Stimulated activated CD8-positive, alpha-beta memory T cell treated with anti-CD3 and anti-CD28 coated beads, Interleukin-7, amount 100 ng/mL, for 4 hours (primary cell): ENCODE data around the gene ATF1.
"Not testable (repeated sequence)": the region's sequence is repeated elsewhere in the genome, so short reads cannot be mapped to it uniquely, and the experiment has no call there.

ENCODE experiments used
- DNase-seq, 2 donors: peaks; one replicate each; pipeline ENCODE4 v3.0.0-alpha.2; 2020; ENCODE audit warnings: low read depth in 2 of 2

ATF1 gene

DNA sequence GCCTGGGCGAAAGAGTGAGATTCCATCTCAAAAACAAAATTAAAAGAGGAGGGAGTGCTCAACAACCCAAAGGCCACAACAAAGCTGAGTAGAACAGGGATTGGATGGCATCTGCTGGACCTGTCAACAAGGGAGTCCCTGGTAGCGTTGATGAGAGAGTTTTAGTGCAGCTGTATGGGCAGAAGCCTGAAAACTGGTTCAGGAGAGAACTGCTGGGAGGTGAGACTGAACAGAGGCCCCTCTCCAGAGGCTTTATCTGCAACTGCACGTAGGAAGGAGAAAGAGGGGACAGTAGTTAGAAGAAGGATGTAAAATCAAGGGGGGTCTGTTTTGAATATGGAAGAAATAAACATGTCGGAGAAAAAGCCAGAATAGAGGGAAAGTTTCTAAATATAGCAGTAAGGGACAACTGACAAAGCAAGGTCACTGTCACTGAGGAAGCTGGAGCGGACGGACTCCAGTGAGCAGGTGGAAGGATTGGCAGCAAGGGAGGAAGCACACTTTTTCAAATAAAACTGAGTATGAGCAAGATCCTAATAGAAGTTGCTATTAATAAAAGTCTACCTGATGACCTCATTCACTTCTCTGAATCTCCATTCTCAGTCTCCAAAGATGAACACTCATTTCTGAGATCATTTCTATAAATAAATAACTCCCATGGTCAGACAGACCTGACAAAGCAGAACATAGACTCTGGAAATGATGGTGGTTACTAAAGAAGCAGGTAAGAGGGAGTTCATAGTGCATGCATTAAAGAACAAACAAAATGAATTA, 11.8 kb upstream of the ATF1 start:
- no peak for DNase-seq

DNA sequence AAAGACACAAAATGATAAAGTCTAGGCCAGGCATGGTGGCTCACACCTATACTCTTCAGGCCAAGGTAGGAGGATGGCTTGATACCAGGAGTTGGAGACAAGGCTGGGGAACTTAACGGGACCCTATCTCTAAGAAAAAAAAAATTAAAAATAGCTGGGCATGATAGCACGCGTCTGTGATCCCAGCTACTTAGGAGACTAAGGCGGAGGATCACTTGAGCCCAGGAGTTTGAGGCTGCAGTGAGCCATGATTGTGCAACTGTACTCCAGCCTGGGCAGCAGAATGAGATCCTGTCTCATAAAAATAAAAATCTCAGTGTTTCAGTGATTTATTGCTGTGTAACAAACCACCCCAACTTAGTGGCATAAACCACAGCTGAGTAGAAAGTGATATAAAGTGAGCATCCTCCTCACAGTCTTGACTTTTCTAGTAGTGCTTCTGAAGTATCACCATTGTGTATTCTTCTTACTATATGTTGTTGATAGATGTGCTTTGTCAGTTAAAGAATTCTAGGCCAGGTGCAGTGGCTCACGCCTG, 10.6 kb upstream of the ATF1 start:
- DNase-seq, result no peak

DNA sequence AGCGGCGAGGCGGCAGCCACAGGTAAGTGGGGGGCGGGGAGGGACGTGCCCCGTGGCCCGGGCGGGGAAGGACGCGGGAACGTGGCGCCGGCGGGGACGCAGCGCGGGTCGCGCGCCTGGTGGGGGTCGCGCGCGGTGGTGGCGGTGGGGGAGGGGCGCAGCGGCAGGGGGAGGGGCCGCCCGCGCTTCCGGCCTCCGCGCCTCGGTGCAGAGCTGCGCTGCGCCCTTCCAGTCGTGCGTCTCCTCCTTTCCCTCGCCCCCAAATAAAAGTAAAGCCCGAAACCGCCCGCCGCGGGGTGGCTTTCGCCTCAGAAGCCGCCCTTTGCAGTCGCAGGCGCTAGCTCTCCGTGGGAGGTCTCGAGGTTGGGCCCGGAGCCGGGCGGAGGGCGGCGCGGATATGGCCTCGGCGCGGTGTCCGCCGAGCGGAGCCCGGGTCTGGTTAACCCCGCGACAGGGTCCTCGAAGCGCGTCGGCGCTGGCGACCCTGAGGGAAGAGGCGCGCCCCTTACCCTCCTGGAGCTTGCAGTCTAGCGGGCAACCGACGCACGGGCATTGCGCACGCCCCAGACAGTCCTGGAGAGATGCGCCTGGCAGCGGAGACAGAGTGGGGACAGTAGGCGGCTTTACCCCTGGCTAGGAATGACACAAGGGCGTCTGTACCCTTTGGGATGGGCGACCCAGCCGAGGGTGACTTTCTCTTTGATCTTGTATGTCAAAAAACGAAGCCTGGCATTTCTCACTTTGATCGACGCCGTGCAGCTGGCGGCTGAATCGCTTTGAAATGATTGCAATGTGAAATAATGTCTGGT, 589 bp downstream of the ATF1 start:
- DNase-seq, result peak; percentile 12 to 75

DNA sequence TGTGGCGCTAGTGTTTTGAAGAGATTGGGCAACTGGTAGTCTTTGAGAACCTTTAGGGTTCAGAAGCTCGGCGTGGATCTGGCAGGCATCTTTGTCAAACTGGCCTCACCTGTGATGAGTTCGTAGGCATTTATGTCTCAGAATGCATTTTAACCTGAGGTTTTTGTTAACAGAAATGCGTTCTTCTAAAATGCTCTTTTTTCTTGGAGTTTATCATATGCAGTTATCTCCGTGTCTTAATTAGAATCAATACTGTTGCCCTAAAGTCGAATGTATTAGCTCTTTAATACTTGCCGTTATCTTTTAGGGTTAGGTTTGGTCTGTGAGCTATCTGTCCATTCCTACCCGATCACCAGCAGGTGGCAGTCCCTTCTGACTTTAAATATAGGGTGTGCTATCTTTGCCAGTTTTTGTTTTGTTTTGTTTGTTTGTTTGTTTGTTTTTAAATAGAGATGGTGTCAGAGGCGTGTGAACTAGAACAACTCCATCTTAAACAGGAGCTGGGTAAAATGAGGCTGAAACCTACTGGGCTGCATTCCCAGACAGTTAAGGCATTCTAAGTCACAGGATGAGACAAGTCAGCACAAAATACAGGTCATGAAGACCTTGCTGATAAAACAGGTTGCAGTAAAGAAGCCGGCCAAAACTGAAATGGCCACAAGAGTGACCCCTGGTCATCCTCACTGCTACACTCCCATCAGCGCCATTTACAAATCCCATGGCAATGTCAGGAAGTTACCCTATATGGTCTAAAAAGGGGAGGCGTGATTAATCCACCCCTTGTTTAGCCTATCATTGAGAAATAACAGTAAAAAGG, 1.4 kb downstream of the ATF1 start:
- peak in 1 of 2 donors; percentile 11 for DNase-seq

DNA sequence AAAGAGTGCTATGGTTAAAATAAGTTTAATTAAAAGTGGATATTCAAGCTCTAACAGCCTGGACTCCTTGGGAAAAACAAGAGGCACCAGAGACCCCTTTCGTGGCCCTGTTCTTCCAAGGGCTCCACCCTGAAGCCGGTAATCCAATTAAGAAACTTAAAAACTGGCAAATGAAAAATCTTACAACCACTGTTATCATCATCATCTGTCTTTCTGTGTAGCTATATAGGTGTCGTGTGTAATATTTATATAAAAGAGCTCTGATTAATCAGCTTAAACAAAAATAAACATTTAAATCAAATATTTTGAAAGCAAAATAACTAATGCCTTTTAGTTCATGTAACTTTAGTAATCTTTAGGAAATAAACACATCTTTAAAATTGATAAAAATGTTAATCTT, 4.5 kb downstream of the ATF1 start:
- DNase-seq, result no peak

DNA sequence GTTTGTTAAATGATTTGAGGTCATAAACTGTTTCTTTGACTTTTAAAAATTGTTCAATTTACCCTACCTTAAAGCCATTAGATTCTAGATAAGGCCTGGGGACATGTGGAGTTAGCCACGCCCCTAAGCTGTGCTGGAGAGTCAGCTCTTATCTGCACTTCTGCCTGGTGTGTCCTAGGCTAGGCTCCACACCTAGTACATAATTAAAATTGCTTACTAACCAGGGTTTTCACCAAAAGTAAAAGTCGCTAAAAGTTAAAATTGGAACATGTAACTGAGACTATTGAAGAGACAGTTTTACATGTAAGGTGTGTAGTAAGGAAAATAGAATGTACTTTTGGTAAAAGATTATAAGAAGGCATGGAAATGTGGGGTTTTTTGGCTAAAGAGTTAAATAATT, 4.9 kb downstream of the ATF1 start:
- not testable (repeated sequence) for DNase-seq

DNA sequence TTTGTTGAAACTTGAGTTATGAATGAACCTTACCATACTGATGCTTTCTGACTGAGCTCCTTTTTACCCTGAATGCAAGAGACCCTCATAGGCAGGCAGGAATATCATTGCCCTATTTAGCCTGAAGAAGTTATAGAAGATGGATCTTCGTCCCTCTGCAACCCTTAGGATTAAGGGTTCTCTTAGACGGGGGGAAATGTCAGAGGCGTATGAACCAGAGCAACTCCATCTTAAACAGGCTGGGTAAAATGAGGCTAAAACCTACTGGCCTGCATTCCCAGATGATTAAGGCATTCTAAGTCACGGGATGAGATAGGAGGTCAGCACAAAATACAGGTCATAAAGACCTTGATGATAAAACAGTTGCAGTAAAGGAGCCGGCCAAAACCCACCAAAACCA, 7.5 kb downstream of the ATF1 start:
- no peak for DNase-seq

DNA sequence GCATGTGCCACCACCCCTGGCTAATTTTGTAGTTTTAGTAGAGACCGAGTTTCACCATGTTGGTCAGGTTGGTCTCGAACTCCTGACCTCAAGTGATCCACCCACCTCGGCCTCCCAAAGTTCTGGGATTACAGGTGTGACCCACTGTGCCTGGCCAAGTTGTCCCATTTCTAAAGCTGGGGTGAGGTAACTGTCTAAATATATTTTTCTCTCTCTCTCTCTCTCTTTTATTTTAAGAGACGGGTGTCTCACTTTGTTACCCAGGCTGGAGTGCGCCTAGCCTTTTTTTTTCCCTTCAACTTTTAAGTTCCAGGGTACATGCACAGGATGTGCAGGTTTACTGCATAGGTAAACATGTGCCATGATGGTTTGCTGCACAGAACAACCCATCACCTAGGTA, 8.6 kb downstream of the ATF1 start:
- no peak for DNase-seq

DNA sequence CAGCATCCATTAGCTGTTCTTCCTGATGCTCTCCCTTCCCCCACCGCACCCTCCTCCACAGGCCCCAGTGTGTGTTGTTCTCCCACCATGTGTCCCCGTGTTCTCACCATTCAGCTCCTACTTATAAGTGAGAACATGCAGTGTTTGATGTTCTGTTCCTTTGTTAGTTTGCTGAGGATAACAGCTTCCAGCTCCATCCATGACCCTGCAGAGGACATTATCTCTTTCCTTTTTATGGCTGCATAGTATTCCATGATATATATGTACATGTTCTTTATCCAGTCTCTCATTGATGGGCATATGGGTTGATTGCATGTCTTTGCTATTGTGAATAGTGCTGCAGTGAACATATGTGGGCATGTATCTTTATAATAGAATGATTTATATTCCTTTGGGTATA, 9.0 kb downstream of the ATF1 start:
- no peak for DNase-seq

DNA sequence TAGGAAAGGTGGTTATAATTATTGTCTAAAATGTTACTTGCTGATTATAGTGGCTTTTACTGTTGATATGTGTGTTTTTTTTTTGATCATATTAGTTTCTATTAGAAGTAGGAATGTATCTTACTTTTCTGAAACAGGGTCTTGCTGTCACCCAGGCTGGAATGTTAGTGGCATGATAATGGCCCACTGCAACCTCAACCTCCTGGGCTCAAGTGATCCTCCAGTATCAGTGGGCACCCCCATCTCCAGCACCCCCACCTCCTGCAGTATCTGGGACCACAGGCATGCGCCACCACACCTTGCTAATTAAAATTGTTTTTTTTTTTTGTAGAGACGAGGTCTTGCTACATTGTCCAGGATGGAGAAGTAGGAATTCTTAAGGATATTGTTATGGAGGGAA, 11.3 kb downstream of the ATF1 start:
- DNase-seq, result no peak

DNA sequence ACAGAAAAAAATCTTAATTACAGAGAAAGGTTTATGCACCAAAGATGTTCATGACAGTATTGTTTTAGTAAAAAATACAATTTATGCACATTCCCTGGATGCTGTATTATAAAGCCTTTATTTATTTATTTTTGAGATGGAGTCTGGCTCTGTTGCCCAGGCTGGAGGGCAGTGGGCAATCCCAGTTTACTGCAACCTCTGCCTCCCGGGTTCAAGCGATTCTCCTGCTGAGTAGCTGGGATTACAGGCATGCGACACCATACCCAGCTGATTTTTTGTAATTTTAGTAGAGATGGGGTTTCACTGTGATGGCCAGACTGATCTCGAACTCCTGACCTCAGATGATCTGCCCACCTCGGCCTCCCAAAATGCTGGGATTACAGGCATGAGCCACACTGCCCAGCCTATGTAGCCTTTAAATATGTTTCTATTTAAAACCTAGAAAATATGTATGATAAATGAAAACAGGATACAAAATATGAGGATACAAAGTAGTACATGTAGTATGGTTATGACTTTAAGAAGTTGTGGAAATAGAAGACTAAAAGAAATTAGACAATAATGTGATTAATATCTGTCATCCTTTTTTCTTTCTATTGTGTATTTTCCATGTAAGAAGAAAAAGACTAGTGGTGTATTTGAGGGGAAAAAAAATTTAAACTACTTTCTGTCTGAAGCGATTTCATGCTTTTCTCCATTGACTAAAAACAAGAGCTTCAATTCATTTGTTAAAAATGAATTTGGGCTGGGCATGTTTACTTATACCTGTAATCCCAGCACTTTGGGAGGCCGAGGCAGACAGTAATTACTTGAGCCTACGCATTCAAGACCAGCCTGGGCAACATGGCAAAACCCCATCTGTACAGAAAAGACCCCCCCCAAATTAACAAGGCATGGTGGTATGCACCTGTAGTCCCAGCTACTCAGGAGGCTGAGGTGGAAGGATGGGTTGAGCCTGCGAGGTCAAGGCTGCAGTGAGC, 13.1 kb downstream of the ATF1 start:
- no peak for DNase-seq

DNA sequence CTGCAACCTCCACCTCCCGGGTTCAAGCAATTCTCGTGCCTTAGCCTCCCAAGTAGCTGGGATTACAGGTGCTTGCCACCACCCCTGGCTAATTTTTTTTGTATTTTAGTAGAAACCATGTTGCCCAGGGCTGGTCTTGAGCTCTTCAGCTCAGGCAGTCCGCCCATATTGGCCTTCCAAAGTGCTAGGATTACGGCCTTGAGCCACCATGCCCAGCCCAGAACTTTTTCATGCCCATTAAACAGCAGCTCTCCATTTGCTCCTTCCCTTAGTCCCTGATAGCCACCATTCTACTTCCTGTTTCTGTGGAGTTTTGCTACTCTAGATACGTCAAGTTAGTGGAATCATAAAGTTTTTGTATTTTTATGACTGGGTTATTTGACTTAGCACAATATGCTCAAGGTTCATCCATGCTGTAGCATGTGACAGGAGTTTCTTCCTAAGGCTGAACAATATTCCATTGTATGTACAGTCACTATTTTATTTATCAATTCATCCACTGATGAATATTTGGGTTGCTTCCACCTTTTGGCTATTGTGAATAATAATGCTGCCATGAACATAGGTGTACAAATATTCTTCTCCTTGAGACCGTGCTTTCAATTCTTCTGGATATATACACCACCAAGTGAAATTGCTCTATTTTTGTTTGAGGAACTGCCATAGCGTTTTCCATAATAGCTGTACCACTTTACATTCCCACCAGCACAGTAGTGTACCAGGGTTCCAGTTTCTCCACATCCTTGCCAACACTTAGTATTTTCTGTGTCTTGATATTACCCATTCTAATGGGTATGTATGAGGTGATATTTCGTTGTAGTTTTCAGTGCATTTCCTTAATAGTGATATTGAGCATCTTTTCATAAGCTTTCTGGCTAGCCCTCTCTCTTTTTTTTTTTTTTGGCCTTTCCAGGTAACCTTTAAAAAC, 15.0 kb downstream of the ATF1 start:
- no peak for DNase-seq

DNA sequence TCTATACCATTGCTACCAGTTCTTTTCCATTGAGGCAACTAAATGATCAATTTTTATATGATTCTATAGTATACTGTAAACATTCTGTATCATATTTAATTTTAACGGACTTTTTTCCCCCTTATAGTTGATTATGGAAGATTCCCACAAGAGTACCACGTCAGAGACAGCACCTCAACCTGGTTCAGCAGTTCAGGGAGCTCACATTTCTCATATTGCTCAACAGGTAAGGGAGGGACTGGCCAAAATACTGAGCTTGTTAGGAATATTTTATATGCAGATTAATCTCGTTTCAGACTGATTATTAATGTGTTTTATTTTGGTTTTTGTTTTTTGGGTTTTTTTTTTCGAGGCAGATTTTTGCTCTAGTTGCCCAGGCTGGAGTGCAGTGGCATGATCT, 16.1 kb downstream of the ATF1 start:
- no peak for DNase-seq

DNA sequence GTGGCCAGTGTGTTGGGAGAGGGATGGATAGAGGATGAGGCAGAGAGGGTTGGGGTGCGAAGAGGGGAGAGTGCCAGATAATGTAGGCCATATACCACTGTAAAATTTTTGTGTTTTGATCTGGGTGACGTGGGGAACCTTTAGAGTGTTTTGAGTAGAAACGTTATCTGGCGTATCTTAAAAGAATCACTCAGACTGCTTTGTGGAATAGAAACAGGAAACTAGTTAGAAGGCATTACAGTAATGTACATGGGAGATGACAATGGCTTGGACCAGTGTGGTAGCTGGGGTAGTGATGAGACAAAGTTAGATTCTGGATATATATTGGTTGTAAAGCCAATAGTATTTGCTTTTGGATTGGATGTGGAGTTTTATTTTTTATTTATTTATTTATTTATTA, 20.6 kb downstream of the ATF1 start:
- no peak for DNase-seq

DNA sequence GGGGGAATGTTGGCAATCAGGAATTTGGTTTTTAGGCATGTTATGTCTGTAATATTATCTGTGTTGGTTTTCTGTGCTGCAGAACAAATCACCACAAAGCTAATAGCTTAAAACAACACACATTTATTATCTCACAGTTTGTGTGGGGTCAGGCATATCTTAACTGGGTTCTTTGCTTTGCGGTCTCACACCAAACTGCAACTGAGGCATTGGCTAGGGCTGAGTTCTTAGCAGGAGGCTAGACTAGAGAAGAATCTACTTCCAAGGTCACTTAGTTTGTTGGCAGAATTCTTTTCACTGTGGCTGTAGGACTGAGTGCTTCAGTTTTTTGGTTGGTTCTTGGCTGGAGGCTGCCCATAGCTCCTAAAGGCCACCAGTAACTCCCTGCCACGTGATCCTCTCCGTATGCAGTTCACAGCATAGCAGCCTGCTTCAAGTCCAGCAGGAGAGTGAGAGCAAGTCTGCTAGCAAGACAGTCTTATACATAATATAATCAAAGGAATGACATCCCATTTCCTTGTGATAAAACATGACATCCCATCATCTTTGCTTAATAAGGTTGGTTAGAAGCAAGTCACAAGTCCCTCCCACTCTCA, 21.6 kb downstream of the ATF1 start:
- DNase-seq, result no peak

DNA sequence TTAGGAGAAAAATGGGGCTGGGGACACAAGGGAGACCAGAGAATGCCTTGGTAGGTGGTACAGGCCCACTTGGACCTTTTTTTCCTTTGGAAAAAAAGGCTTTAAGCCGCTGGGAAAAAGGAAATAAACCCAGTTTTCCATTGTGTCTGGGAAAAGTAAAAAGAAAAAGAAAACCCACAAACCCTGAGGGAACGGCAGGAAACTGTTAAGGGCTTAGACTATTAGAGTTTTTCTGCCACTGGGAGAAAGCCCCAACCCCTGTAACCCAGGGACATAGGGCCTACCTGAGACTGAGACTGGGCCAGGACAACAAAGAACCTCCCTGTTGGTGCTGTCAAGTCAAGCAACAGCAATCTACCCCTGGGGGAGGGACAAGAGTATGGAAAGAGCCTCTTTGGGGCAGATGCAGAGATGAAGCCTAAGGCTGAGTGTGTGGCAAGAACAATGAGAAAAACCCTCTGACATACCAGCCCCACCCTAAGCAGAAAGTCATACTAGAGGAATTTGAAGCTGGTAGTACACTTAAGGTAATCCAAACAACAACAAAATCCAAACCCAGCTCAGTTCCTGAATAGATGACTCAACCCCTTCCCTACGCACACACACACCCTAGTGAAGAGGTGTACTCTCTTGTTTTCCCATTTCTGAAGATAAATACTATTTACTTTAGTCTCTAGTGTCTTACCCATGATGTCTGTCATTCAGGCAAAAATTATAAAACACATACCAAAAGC, 22.8 kb downstream of the ATF1 start:
- DNase-seq, result no peak

DNA sequence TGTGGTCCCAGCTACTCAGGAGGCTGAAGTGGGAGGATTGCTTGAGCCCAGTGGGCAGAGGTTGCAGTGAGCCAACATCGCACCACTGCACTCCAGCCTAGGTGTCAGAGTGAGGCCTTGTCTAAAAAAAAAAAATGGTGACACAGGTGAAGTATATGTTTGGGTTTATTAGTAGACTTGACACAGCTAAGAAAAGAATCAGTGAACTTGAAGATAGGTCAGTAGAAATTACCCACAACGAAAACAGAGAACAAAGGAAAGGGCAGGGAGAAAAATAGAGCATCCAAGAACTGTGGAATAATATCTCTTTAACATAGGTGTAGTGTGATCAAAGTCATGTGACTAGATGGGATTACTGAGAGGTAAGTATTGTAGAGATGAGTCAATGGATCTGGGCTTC, 23.7 kb downstream of the ATF1 start:
- no peak for DNase-seq

DNA sequence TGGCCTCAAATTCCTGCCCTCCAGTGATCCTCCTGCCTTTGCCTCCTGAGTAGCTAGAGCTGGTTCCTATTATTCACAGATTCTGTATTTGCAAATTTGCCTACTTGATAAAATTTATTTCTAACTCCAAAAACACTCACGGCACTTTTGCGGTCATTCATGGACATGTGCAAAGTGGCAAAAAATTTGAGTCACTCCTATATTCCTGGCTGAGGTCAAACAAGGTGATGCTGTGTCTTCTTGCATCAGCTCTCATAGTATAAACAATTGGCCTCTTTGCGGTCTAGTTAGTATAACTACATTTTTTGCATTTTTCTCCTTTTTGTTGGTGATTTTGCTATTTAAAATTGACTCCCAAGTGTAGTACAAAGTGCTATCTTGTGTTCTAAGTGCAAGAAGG, 24.7 kb downstream of the ATF1 start:
- no peak for DNase-seq

DNA sequence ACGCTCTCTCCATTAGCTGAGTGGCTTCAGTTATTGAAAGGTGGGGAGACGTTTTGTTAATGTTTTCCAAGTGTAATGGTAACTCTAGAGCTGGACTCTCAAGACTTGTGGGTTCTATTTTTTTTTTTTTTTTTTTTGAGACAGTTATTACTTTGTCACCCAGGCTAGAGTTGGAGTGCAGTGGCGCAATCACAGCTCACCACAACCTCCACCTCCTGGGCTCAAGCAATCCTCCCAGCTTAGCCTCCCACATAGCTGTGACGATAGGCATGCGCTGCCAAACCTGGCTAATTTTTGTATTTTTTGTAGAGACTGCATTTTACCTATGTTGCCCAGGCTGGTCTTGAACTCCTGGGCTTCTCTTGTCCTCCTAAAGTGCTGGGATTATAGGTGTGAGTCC, 26.2 kb downstream of the ATF1 start:
- DNase-seq, result no peak
